ENCODE results near the gene PEX11G. TPM values are rescaled to one million over a fixed set of nuclear protein-coding genes. Genes with fewer than 3 reads are reported as not detected.
A peak's percentile ranks its signal among the peaks of the same experiment; 100 is the strongest.

The PEX11G gene
- 1 to 10 TPM in 2 of 4 donors, under 1 TPM in 1, not detected in 1; 0.51 to 1.4 (median 1.1) TPM for total RNA-seq

DNA sequence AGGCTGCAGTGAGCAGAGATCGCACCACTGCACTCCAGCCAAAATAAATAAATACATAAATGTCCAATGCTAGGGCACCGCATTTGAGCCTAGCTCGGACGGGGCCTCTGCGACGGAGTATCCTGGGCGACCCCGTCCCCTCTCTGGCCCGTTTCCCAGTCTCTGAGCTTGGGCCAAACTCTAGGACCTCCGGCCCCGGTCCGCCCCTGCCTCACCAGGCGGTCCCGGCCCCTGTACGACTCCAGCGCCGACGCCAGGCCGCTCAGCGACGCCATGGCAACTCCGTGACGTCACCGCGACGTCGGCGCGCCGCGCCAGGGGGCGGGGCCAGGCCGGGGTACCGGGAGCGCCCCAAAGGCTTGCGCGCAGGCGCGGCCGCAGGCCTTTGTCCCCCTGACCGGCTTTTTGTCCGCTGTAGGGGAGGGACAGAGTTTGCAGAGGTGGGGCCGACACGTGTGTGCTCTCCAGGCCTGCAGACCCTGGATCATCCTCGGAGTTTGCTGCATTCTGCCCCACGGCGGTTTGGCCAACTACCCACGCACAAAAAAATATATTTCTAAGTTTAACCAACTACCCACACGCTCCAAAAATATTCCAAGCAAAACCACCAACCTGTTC lies at the start of gene PEX11G:
PEX11G (minus strand) TSS at position 300 of the 618 bp plus-strand sequence; CDS start at position 275, 25 bp downstream.
- no peaks in the 10 kb centered on the region for H3K9me3 ChIP-seq
- peak within 1 kb of the TSS; percentile 73 to 90 (median 84) for H3K27ac ChIP-seq
- intact Hi-C loops (cut with DNase I; ENCODE audit: low total_unique reads): loop anchor here (2.0 kb wide), 2 partner anchors 34 to 140 kb away; partner anchors contain the start of genes MCOLN1, PET100 and XAB2

DNA sequence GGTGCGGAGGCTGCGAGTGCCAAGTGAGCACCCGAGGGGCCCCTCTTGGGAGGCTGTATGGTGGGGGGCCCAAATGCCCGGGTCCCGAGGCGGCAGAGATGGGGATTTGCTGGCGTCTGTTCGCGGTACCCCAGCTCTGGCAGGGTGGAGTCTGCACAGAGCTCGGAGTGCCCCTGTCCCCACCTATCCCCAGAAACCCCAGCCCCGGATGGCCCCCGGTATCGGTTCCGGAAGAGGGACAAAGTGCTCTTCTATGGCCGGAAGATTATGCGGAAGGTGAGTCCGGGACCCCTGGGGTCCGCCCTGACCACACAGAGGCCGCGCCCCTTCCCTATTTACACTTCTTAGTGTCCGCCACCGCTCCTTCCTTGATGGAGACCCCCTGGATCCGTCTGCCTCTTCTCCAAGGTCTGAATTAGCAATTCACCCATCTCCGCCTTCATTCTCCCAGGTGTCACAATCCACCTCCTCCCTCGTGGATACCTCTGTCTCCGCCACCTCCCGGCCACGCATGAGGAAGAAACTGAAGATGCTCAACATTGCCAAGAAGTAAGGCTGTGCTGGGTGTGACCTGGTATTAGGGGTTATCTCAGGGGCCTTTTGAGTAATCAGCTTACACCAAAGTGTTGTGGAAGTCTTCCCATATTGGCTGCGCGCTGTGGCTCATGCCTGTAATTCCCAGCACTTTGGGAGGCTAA lies 47.3 kb upstream of the PEX11G start:
- ATAC-seq: no peak
- Histone ChIP-seq H3K4me1 (peaks cover 15 to 23% of the 10 kb centered on the region in 2 donors), H3K9me3 (no peaks in the 10 kb centered on the region), H3K36me3 (peaks cover 0 to 32% of the 10 kb centered on the region in 2 donors), H3K4me3 (peak overlapping the region; percentile 88 to 92 (median 90)), H3K27me3 (no peaks in the 10 kb centered on the region), H3K27ac (peak overlapping the region; percentile 86 to 90 (median 88))
- TF ChIP-seq, protein P1, sequence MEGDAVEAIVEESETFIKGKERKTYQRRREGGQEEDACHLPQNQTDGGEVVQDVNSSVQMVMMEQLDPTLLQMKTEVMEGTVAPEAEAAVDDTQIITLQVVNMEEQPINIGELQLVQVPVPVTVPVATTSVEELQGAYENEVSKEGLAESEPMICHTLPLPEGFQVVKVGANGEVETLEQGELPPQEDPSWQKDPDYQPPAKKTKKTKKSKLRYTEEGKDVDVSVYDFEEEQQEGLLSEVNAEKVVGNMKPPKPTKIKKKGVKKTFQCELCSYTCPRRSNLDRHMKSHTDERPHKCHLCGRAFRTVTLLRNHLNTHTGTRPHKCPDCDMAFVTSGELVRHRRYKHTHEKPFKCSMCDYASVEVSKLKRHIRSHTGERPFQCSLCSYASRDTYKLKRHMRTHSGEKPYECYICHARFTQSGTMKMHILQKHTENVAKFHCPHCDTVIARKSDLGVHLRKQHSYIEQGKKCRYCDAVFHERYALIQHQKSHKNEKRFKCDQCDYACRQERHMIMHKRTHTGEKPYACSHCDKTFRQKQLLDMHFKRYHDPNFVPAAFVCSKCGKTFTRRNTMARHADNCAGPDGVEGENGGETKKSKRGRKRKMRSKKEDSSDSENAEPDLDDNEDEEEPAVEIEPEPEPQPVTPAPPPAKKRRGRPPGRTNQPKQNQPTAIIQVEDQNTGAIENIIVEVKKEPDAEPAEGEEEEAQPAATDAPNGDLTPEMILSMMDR (IDR thresholded peaks at IDR 0.05 in 4 of 5, conservative IDR thresholded peaks at IDR 0.05 in 1 of 5): no peak
- no peak for TF ChIP-seq POLR2A (IDR thresholded peaks at IDR 0.05)
- no peak for DNase-seq
- in situ Hi-C loops (cut with MboI; ENCODE audit: low sequenced_read_pairs in 4 of 4): loop anchor here in 1 of 4 donors (25.0 kb wide), 1 partner anchor 149 kb away; no protein-coding TSS in a partner anchor
- intact Hi-C loops (cut with DNase I; ENCODE audit: low total_unique reads): loop anchor here (1.0 to 2.0 kb wide), 2 partner anchors 15 to 19 kb away; partner anchors contain the start of gene ZNF358

More for the DNA sequence above, at the start of gene PEX11G:
- H3K27me3 ChIP-seq: no peaks in the 10 kb centered on the region
- TF ChIP-seq, protein P1 (IDR thresholded peaks at IDR 0.05 in 4 of 5, conservative IDR thresholded peaks at IDR 0.05 in 1 of 5): no peak
- TF ChIP-seq POLR2A (IDR thresholded peaks at IDR 0.05): peak; percentile 52 to 62
- H3K36me3 ChIP-seq: no peaks in the 10 kb centered on the region
- peak within 1 kb of the TSS; percentile 65 to 87 (median 67) for H3K4me3 ChIP-seq
- in situ Hi-C loops (cut with MboI; ENCODE audit: low sequenced_read_pairs in 4 of 4): no loop called here
- peak; percentile 73 to 81 for DNase-seq
- H3K4me1 ChIP-seq: peaks cover under 1 to 8% of the 10 kb centered on the region in 2 donors
- ATAC-seq: peak; percentile 94 to 95

- Histone ChIP-seq H3K4me1 (peaks cover 15 to 23% of the 10 kb centered on the region in 2 donors), H3K4me3 (peak within 1 kb of the TSS; percentile 88 to 92 (median 90)), H3K27ac (peak within 1 kb of the TSS; percentile 86 to 90 (median 88)), H3K9me3 (no peaks in the 10 kb centered on the region), H3K36me3 (peaks cover 0 to 31% of the 10 kb centered on the region in 2 donors), H3K27me3 (no peaks in the 10 kb centered on the region)
- in situ Hi-C loops (cut with MboI; ENCODE audit: low sequenced_read_pairs in 4 of 4) (loop anchor here in 1 of 4 donors (25.0 kb wide), 1 partner anchor 148 kb away; no protein-coding TSS in a partner anchor), intact Hi-C loops (cut with DNase I; ENCODE audit: low total_unique reads) (loop anchor here (1.0 to 2.0 kb wide), 2 partner anchors 16 to 19 kb away; partner anchors contain the start of gene ZNF358)
- peak; percentile 88 to 93 for DNase-seq
- peak; percentile 49 to 62 for TF ChIP-seq POLR2A (IDR thresholded peaks at IDR 0.05)
- TF ChIP-seq, protein P1 (IDR thresholded peaks at IDR 0.05 in 4 of 5, conservative IDR thresholded peaks at IDR 0.05 in 1 of 5): no peak
- peak; percentile 82 to 84 for ATAC-seq
Observed at GRCh38 chr19:7535047-7535997, 46.5 kb upstream of the PEX11G start, which contains the start of gene PNPLA6. TSS of gene PNPLA6 (plus strand) at chr19:7535717. CDS start at chr19:7535789, 72 bp downstream.

Data from gastrocnemius medialis (tissue), 4 donors.